ENCODE data around the gene LILRB4. TPM values are rescaled to one million over a fixed set of nuclear protein-coding genes. Genes with fewer than 3 reads are reported as not detected.

LILRB4 gene
- total RNA-seq, 2 donors from 2014 or later, result not detected

DNA sequence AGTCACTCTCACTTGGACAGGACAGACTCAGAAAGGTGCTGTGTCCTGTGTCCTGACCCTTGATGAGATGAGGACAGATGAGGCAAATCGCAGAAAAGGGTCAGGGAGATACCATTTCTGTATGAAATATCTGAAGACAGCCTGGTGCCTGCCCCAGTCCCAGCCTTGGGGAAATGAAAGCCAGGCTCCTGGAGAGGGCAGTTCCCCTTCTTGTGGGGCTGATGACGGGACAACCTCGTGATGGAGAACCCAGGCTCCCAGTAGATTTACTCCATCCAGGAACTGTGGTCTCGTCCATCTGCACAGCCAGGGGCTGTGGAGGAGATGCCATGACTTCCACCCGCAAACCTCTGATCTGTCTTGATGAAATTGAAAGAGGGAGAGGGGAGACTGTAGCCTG, 18.7 kb upstream of the LILRB4 start:
- H3K4me1 ChIP-seq (ENCODE audit: control insufficient read depth, insufficient read depth, low read length), result no peaks in the 10 kb centered on the region
- H3K4me1 Mint-ChIP-seq, result no peaks in the 10 kb centered on the region
- H3K4me3 ChIP-seq (ENCODE audit: low read length), result no peak overlapping the region
- peaks cover 90% of the 10 kb centered on the region for H3K9me3 Mint-ChIP-seq
- no peak for DNase-seq
- H3K27me3 ChIP-seq (ENCODE audit: control insufficient read depth, insufficient read depth, low read length, poor library complexity, severe bottlenecking), result no peaks in the 10 kb centered on the region
- H3K36me3 ChIP-seq (ENCODE audit: control insufficient read depth, insufficient read depth, low read length), result no peaks in the 10 kb centered on the region
- H3K27me3 Mint-ChIP-seq (ENCODE audit: insufficient read depth), result no peaks in the 10 kb centered on the region
- TF ChIP-seq, protein P1, sequence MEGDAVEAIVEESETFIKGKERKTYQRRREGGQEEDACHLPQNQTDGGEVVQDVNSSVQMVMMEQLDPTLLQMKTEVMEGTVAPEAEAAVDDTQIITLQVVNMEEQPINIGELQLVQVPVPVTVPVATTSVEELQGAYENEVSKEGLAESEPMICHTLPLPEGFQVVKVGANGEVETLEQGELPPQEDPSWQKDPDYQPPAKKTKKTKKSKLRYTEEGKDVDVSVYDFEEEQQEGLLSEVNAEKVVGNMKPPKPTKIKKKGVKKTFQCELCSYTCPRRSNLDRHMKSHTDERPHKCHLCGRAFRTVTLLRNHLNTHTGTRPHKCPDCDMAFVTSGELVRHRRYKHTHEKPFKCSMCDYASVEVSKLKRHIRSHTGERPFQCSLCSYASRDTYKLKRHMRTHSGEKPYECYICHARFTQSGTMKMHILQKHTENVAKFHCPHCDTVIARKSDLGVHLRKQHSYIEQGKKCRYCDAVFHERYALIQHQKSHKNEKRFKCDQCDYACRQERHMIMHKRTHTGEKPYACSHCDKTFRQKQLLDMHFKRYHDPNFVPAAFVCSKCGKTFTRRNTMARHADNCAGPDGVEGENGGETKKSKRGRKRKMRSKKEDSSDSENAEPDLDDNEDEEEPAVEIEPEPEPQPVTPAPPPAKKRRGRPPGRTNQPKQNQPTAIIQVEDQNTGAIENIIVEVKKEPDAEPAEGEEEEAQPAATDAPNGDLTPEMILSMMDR (conservative IDR thresholded peaks at IDR 0.05), result no peak
- WGBS, 2 experiments (ENCODE audit: insufficient coverage in 1 of 2, insufficient read length in 1 of 2), result 30 to 59% methylated on average over 3 to 5 of the region's 5 CpGs
- H3K27ac ChIP-seq (ENCODE audit: low read depth, low read length), result no peak overlapping the region
- no peaks in the 10 kb centered on the region for H3K36me3 Mint-ChIP-seq (ENCODE audit: low read depth)
- no peak overlapping the region for H3K27ac Mint-ChIP-seq
- H3K9ac ChIP-seq (ENCODE audit: extremely low read depth, low read length, poor library complexity, severe bottlenecking), result no peak overlapping the region
- no peak overlapping the region for H3K4me3 Mint-ChIP-seq
- H3K9me3 ChIP-seq (ENCODE audit: control insufficient read depth, low read length), result peaks cover 74% of the 10 kb centered on the region

DNA sequence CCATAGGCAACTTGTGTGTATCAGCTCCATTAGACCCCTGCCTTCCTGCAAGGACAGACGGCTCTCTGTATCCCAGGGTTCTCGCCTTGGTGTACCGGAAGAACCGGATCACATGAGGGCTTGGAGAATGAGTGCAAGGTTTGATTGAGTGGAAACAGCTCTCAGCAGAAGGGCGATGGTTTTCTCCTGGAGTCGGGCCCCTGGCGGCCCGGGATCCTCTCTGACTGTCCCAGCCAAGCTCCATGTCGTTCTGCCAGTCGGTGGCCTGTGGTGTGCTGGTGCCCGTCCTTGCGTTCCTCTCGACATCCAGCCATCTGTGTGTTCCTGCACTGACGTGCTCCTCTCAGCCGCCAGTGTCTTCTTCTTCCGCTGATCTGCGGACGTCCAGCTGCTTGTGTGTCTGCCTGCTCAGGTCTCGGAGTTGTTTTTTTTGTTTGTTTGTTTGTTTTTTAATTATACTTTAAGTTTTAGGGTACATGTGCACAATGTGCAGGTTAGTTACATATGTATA, 16.4 kb upstream of the LILRB4 start:
- no peak overlapping the region for H3K27ac ChIP-seq (ENCODE audit: low read depth, low read length)
- peaks cover 65% of the 10 kb centered on the region for H3K9me3 ChIP-seq (ENCODE audit: control insufficient read depth, low read length)
- Mint-ChIP-seq H3K36me3 (ENCODE audit: low read depth) (no peaks in the 10 kb centered on the region), H3K4me3 (no peak overlapping the region), H3K9me3 (peaks cover 88% of the 10 kb centered on the region), H3K27ac (no peak overlapping the region), H3K4me1 (no peaks in the 10 kb centered on the region), H3K27me3 (ENCODE audit: insufficient read depth) (no peaks in the 10 kb centered on the region)
- H3K36me3 ChIP-seq (ENCODE audit: control insufficient read depth, insufficient read depth, low read length), result no peaks in the 10 kb centered on the region
- no peak overlapping the region for H3K4me3 ChIP-seq (ENCODE audit: low read length)
- no peaks in the 10 kb centered on the region for H3K4me1 ChIP-seq (ENCODE audit: control insufficient read depth, insufficient read depth, low read length)
- 85 to 89% methylated on average over 13 to 19 of the region's 19 CpGs for WGBS, 2 experiments (ENCODE audit: insufficient coverage in 1 of 2, insufficient read length in 1 of 2)
- TF ChIP-seq, protein P1 (conservative IDR thresholded peaks at IDR 0.05), result no peak
- DNase-seq, result no peak
- H3K27me3 ChIP-seq (ENCODE audit: control insufficient read depth, insufficient read depth, low read length, poor library complexity, severe bottlenecking), result no peaks in the 10 kb centered on the region
- H3K9ac ChIP-seq (ENCODE audit: extremely low read depth, low read length, poor library complexity, severe bottlenecking), result no peak overlapping the region

DNA sequence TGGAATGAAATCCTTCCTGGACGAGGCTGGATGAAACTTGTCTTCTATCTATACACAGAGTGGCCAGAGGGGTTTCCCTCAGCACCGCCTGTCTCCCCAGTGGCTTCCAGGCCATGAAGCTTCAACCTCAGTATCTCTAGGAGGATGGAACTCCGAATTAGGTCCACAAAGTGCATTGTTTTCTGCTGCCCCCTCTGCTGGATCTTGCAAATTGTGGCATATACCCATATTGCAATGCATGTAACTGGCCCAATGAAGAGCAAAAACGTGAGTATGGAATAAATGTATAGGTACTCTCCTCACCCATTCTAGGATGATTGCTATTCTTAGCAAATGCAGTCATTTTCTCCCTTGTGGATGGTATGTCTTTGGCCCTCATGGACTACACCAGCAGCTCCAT, 14.7 kb upstream of the LILRB4 start:
- WGBS, 2 experiments (ENCODE audit: insufficient coverage in 1 of 2, insufficient read length in 1 of 2), result 37 to 45% methylated on average over 3 to 4 of the region's 4 CpGs
- Histone ChIP-seq H3K27ac (ENCODE audit: low read depth, low read length) (no peak overlapping the region), H3K4me1 (ENCODE audit: control insufficient read depth, insufficient read depth, low read length) (no peaks in the 10 kb centered on the region), H3K27me3 (ENCODE audit: control insufficient read depth, insufficient read depth, low read length, poor library complexity, severe bottlenecking) (no peaks in the 10 kb centered on the region), H3K9ac (ENCODE audit: extremely low read depth, low read length, poor library complexity, severe bottlenecking) (no peak overlapping the region), H3K36me3 (ENCODE audit: control insufficient read depth, insufficient read depth, low read length) (no peaks in the 10 kb centered on the region), H3K4me3 (ENCODE audit: low read length) (no peak overlapping the region), H3K9me3 (ENCODE audit: control insufficient read depth, low read length) (peaks cover 70% of the 10 kb centered on the region)
- no peaks in the 10 kb centered on the region for H3K27me3 Mint-ChIP-seq (ENCODE audit: insufficient read depth)
- H3K27ac Mint-ChIP-seq, result no peak overlapping the region
- no peaks in the 10 kb centered on the region for H3K4me1 Mint-ChIP-seq
- TF ChIP-seq, protein P1 (conservative IDR thresholded peaks at IDR 0.05), result no peak
- no peaks in the 10 kb centered on the region for H3K36me3 Mint-ChIP-seq (ENCODE audit: low read depth)
- no peak overlapping the region for H3K4me3 Mint-ChIP-seq
- DNase-seq, result no peak
- peaks cover 91% of the 10 kb centered on the region for H3K9me3 Mint-ChIP-seq

Data from endodermal cell (in vitro differentiated cells).